Endometrial microvascular endothelial cells (primary cell): ENCODE data around the gene LRRC14B. TPM values are rescaled to one million over a fixed set of nuclear protein-coding genes. Genes with fewer than 3 reads are reported as not detected.
"Not testable (repeated sequence)": the region's sequence is repeated elsewhere in the genome, so short reads cannot be mapped to it uniquely, and the experiment has no call there.

ENCODE experiments used
- in situ Hi-C: cut with HindIII; loops from 2 replicates; pipeline ENCODE4 v1.10.0; 2017; ENCODE audit warnings: low sequenced_read_pairs, low pct_unique_long_range_greater_than_20kb; ENCODE audit errors: inconsistent ontology term
- total RNA-seq: library from RNA; depleted of rRNA; stranded (reverse); fragments of >200 nt; gene quantifications from one replicate; pipeline ENCODE4 v1.2.3, GENCODE V29; 2015; ENCODE audit errors: inconsistent ontology term

Gene LRRC14B
- total RNA-seq, 1 donor from 2014 or later, result not detected

DNA sequence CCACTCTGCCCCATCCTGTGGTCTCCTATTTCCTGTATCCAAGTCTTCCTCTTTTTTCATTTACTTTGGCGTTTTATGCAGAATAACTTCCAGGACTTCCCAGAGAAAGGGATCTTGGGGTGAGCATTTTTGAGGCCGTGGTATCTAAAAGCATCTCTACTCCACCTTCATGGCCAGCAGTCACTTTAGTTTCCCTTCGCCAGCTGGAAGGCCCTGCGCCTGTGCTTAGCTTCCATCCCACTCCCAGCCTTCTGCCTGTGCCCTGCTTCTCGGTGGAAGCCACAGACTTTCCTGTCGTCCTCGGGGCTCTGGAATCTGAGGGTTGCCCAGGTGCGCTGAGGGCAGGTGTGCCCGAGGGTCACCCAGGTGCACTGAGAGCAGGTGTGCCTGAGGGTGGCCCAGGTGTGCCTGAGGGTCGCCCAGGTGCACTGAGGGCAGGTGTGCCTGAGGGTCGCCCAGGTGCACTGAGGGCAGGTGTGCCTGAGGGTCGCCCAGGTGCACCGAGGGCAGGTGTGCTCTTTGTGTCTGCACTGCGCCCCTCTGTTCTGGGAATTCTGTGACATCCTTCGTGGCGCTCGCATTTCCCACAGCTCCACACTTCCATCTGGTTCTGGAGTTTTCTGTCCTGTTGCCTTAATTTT is 32.4 kb upstream of the LRRC14B start:
- in situ Hi-C loops, result no loop called here

DNA sequence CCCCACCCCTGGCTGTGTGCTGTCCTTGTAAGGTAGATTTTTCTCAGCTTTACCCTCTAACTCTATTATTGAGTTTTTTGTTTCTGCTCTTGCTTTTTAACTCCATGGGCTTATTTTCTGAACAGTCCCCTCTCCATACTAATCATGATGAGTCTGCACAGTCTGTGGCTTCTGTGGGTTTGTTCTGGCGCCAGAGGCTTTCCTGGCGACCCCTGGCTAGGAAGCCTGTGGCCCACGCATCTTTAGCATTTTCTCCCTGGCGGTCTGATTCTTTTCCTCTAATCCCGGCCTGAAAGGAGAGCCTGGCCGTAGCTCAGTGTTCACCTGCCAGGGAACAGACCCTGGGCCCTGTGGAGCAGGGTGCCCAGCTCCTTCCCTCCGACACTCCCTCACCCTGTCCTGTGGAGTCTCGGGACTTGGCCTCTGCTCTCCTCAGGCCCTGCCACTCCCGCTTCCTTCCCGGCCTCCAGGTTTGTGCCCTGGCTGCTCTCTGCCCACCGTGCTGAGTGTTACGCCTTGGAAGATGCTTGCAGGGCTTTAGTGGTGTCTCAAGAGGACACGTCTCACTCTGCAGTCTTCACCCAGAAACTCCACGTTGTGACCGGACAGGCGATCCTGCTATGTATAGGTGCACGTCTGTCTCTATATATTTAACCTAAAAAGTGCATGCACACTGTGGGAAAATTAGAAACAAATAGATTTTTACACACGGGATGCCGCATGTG is 31.7 kb upstream of the LRRC14B start:
- in situ Hi-C loops, result no loop called here

DNA sequence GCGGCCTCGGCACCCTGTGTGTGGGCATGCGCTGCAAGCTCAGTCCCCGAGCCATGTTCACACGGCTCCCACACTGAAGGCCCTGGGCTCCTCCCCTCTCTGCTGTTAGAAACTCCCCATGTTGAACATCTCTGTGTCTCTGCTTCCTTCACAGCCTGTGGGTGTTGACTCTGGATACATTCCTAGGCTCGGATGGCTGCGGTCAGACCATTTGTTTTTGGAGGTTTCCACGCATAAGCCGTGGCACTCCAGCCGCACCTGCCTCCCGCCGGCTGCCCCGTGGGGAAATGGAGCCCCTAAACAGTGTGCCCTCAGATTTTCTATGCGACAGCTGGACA is 31.2 kb upstream of the LRRC14B start:
- in situ Hi-C loops, result no loop called here

DNA sequence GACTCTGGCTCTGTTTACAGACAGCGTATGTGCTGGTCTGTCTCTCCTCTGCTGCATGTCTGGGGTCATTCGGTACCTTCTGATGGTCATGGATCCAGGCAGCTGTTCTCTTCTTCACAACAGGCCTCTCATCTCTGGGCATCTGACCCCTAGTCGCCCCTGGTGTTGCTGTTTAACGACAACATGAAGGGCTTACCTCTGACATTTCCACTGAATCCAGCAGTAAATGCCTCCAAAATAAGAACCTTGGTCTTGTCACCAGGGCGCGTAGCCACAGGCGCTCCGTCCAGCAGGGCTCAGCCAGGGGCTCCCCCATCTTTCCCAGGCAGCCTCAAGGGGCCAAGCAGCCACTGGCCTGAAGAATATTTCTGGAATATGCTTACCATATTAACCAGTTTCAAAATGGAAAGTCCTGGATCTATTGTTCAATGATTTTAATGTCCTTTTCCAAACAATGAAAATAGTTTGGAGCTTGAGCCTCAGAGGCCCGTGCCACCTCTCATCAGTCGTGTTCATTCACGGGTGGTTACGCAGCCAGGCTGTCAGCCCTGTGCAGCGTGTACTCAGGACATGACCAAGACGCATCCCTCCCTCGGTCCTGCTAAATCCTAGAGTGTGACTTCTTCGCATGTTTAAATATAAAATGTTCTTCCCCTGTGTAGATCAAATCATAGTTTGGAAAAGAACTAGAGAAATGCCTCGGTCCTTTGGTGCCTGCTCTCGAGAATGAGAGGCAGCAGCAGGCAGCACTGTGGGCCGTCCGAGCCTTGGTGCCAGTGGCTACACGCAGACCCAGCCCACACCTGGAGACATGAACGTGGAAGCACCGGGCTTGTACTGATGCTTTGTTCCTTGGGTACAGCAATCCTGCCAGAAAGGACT is 30.1 kb upstream of the LRRC14B start:
- in situ Hi-C loops, result no loop called here

DNA sequence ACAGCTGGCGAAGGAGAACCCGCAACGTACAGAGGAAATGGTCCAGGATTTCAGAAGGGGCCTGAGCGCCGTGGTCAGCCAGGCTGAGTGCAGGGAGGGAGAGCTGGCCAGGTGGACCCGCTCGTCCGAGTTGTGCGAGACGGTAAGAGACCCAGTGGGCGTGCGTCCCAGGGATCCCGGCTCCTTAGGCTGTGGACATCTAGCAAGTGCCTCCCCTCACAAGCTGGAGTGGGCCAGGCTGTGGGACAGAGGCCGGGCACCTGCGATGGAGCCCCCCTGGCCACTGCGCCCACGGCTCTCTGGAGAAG is 29.5 kb upstream of the LRRC14B start:
- in situ Hi-C loops, result no loop called here

DNA sequence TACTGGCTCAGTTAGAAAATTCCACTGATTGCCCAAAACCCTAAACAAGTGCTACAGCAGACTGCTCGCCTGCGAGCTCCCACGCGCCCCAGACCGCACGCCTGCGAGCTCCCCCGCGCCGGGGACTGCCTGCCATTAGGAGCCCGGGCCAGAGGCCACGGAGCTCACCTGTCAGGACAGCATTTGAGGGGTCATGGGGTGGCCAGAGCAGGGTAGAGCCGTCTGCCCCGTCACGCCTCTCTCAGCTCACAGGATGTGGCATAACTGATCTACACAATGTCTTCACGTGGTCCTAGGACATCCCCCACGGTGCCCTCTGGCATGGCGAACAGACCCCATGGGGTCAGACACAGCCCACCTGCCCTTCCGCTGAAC is 29.1 kb upstream of the LRRC14B start:
- in situ Hi-C loops, result no loop called here

DNA sequence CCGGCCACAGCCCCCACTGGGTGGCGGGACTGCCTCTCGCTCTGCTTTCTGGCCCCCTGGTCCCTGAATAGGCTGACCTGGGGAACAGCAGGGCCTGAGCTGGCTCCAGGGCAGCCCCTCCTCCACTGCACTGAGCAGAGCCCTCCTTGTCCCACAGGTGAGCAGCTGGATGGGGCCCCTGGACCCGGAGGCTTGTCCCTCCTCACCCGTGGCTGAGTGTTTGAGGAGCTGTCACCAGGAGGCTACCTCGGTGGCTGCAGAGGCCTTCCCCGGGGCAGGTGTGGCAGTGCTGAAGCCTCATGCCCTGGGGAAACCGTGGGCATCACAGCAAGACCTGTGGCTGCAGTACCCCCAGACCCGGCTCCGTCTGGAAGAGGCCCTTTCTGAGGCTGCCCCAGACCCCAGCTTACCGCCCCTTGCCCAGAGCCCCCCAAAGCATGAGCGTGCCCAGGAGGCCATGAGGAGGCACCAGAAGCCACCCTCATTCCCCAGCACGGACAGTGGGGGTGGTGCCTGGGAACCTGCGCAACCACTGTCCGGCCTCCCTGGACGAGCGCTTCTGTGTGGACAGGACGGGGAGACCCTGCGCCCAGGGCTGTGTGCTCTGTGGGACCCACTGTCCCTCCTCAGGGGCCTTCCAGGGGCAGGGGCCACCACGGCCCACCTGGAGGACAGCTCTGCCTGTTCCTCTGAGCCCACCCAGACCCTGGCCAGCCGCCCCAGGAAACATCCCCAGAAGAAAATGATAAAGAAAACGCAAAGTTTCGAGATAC is 28.5 kb upstream of the LRRC14B start:
- in situ Hi-C loops, result no loop called here

DNA sequence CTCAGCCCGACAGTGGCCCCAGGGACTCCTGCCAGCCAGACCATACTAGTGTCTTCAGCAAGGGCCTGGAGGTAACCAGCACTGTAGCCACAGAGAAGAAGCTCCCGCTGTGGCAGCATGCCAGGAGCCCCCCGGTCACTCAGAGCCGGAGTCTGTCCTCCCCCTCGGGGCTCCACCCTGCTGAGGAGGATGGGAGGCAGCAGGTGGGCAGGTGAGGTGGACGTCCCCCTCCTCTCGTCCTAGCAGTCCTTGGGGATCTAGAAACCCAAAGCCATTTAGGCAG is 28.0 kb upstream of the LRRC14B start:
- in situ Hi-C loops, result no loop called here

DNA sequence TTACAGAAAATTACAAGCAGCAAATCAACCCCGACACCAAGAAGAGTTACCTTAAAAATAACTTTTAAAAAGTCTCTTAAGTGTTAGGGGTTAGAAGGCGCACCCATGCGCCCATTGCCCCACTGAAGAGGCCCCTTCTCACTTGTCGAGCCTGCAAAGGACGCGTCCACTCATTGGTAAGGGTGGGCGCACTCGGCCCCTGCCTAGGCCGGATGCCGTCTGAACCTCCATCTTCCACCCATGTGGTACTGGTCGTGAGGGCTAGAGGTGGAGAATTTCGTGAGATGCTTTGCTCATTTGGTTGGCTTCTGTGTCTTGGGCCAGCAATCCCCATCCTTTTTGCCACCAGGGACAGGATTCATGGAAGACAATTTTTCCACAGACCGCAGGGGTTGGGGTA is 27.5 kb upstream of the LRRC14B start:
- in situ Hi-C loops, result no loop called here

DNA sequence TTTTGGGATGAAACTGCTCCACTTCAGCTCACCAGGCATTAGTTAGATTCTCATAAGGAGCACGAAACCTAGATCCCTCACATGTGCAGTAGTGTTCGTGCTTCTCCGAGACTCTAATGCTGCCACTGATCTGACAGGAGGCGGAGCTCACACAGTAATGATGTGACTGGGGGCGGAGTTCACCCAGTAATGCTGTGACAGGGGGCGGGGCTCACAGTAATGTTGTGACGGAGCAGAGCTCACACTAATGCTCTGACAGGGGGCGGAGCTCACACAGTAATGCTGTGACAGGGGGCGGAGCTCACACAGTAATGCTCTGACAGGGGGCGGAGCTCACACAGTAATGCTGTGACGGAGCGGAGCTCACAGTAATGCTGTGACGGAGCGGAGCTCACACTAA is 27.1 kb upstream of the LRRC14B start:
- in situ Hi-C loops, result no loop called here

DNA sequence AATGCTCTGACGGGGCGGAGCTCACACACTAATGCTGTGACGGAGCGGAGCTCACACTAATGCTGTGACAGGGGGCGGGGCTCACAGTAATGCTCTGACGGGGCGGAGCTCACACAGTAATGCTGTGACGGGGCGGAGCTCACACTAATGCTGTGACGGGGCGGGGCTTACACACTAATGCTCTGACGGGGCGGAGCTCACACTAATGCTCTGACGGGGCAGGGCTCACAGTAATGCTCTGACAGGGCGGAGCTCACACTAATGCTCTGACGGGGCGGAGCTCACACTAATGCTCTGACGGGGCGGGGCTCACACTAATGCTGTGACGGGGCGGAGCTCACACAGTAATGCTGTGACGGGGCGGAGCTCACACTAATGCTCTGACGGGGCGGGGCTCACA is 26.5 kb upstream of the LRRC14B start:
- in situ Hi-C loops, result not testable (repeated sequence)

DNA sequence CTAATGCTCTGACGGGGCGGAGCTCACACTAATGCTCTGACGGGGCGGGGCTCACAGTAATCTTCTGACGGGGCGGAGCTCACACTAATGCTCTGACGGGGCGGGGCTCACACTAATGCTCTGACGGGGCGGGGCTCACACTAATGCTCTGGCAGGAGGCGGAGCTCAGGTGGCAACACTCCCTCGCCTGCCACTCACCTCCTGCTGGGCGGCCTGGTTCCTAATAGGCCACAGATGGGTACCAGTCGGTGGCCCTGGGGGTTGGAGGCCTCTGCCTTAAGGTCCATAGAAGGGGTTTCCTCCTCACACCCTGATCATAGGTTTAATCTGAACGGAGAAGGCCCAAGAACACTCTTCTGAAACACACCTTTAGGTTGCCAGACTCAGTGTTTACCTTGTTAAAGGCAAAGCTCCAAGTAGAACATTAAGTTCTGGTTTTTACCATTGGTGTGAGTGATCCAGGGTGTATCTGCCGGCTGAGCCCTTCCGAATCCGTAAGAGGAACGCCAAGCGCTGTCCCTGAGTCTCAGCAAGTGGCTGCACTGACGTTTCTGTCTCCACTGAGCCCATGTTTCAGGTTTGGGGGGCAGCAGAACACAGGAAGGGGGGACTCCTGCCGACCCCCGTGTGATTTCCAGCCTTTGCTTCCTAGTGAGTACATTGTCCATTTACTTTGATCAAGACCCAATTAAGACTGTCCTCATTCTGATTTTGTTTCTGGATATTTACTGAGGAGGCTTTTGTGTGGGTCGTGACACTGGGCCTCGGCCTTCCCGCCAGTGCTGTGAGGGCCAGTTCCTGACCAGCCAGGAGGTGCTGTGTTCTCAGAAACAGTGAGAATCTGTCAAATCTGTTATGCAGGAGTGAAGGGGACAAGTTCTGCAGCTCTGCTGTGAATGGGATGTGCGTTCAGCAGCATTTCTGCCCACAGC is 24.6 kb upstream of the LRRC14B start:
- in situ Hi-C loops, result no loop called here

DNA sequence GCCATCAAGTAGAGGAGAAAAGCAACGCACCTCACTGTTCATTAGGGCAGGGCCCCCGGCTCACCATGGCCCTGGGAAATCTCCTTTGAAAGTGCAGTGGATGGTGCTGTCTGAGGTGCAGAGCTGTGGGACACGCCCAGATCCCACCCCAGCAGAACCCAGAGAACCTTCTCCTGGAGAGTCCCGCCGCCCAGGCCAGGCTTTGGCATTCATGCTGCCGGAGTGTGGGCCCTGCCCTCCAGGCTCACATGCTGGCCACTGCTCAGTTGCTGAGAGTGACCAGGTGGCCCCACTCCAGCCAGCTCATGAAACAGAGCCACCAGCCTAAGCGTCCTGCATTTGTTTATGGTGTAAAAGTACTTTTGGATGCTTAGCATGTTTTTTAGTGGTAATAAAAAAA is 23.8 kb upstream of the LRRC14B start:
- in situ Hi-C loops, result no loop called here

DNA sequence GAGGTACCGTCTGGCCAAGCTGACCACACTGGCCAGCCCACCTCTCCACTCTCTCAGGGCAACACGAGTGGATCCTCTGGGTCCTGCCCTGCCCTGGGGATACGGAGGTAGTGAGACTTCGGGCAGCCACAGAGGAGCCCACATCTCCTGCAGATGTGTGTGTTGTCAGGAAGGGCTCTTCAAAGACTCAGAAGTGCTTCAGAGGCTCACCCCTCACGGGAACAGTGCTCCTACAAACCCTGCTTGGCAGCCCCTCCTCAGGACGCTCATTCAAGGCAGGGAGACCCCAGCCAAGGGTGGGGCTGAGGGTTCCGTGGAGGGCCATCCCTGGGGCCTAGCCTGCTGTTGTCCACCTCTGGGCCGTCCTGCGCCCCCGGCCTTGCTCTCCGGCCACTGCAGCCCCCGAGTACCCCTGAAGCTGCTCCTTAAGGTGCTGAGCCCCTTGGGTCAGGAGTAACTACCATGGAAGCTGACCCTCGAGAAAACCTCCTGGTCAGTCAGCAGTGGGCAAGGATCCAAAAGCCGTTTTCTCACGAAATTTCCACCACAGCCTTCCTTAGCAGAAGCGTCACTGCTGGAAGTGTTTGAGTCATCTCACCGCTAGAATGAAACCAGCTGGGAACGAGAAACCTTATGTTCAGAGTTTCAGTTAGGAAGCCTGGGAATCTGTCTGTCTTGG is 23.2 kb upstream of the LRRC14B start:
- in situ Hi-C loops, result no loop called here

DNA sequence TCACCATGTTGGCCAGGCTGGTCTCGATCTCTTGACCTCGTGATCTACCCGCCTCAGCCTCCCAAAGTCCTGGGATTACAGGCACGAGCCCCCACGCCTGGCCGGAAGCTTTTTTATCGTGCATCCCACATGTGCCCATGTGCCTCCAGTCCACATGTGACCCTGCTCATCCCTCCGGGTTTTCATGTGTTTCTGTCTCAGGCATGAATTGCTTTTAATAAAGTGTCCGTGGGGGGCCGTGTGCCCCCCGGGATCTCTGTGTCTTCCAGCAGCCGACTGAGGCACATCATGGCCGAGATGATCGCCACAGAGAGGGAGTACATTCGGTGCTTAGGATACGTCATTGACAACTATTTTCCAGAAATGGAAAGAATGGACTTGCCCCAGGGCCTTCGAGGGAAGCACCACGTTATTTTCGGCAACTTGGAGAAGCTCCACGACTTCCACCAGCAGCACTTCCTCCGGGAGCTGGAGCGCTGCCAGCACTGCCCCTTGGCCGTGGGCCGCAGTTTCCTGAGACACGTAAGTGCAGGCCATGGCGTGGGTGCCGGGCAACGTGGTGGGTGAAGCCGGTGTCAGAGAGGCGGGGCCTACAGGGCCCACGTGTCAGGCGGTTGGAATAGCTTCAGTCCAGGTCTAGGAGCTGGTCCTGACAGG is 22.1 kb upstream of the LRRC14B start:
- in situ Hi-C loops, result no loop called here

DNA sequence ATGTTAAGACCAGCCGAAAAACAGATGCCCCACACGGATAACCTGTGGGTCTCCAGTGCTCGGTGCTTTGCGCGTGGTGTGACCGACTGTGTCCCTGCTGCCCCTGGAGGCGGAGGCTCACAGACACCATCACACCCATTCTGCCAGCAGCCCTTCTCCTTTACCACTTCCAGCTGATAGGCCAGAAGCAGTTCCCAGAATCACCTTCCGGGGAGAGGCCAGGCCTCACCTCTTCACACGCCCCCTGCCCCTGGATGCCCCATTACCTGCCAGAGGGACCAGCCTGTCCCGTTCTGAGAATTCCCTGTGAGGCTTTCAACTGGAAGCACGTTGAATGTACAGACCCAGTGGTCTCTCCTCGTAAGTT is 21.6 kb upstream of the LRRC14B start:
- in situ Hi-C loops, result no loop called here

DNA sequence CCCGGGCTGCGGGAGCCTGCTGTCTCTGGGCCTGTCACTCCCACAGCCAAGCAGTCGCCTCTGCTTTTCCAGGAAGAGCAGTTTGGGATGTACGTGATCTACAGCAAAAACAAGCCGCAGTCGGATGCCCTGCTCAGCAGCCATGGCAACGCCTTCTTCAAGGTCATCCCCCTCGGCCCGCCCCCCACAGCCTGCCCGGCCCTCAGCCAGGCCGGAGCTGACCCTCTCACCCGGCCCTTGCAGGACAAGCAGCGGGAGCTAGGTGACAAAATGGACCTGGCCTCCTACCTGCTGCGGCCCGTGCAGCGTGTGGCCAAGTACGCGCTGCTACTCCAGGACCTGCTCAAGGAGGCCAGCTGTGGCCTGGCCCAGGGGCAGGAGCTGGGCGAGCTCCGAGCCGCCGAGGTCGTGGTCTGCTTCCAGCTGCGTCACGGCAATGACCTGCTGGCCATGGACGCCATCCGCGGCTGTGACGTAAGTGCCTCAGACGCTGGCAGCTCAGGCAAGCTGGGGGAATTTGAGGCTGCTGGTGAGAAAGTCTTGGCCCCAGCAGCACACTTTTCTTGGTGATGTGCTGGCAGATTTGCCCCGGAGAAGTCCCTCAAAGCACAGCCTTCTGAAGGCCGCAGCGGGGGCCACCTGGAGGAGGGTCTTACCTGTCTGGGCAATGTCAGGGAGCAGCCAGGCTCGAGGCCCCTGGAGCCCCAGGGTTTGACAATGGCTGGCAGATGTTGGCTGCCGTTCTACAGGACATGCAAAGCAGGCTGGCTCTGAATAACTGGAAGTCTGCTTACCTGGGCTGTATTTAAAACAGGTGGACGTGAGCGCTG is 20.1 kb upstream of the LRRC14B start:
- in situ Hi-C loops, result no loop called here
